GM12878 (cell line): ENCODE measurements around the gene FNDC3B. TPM values are rescaled to one million over a fixed set of nuclear protein-coding genes. Genes with fewer than 3 reads are reported as not detected.

Source experiments
- ATAC-seq: fragments of 200-7000 bp; cut with Tn5 transposase; 3 replicates; pipeline ENCODE4 v1.9.1; 2020; ENCODE audit warnings: mild to moderate bottlenecking, moderate library complexity
- BruUV-seq: library from RNA; stranded (reverse); fragments of 400-500 nt; replicated peaks from 2 replicates; lab custom pipeline; 2021; lab: Mats Ljungman, UMichigan
- CTCF ChIA-PET: fragments of 300-600 bp; sonication (Branson Sonifier 250); formaldehyde crosslinking; extraction: SDS; loops from one replicate; lab custom pipeline; 2021; ENCODE audit warnings: inconsistent platforms; lab: Yijun Ruan, JAX
- POLR2A ChIA-PET: fragments of 350-600 bp; formaldehyde crosslinking; extraction: SDS; loops from one replicate; lab custom pipeline; 2021; ENCODE audit warnings: inconsistent platforms; lab: Charles Lee
- RAD21 ChIA-PET: fragments of 300-600 bp; sonication (Branson Sonifier 250); formaldehyde crosslinking; loops from one replicate; lab custom pipeline; 2023; ENCODE audit warnings: antibody characterized with exemption; ENCODE audit not compliant: unreplicated experiment; lab: Charles Lee
- SMC1A ChIA-PET: fragments of 300-600 bp; sonication (Branson Sonifier 250); formaldehyde crosslinking; loops from one replicate; lab custom pipeline; 2023; ENCODE audit not compliant: unreplicated experiment, uncharacterized antibody; lab: Charles Lee
- DNase-seq: peaks from one replicate; pipeline ENCODE4 v3.0.0-alpha.2; 2011; ENCODE audit warnings: low read depth, low spot score
- FAIRE-seq: peaks from 3 replicates; lab custom pipeline; 2011; peaks lifted over from hg19 to GRCh38; lab: Jason Lieb, UNC
- H2AFZ ChIP-seq: 2 replicates; pipeline ENCODE4 v1.6.0; 2011; ENCODE audit warnings: low read depth, low read length, control low read depth; ENCODE audit not compliant: control insufficient read depth
- H3K27ac ChIP-seq: 2 replicates; pipeline ENCODE4 v1.5.1; 2011; ENCODE audit warnings: control low read depth; ENCODE audit not compliant: control insufficient read depth, insufficient read depth
- H3K27me3 ChIP-seq, 2 experiments: replicated peaks in 1 of 2; 2 replicates each; pipeline versions ENCODE4 v1.6.0 to v1.6.1; 2011; ENCODE audit warnings: low read length in 1 of 2; ENCODE audit not compliant: control insufficient read depth in 2 of 2, insufficient read depth in 2 of 2
- H3K36me3 ChIP-seq, 2 experiments: 2 replicates each; pipeline ENCODE4 v1.5.1; 2011; ENCODE audit warnings: low read length in 1 of 2; ENCODE audit not compliant: control insufficient read depth in 2 of 2, insufficient read depth in 2 of 2
- H3K4me1 ChIP-seq: 2 replicates; pipeline ENCODE4 v1.6.1; 2011; ENCODE audit warnings: mild to moderate bottlenecking, low read length, moderate library complexity, mixed read lengths; ENCODE audit not compliant: control insufficient read depth, insufficient read depth
- H3K4me2 ChIP-seq: 2 replicates; pipeline ENCODE4 v1.6.0; 2011; ENCODE audit warnings: control low read depth; ENCODE audit not compliant: control insufficient read depth, insufficient read depth
- H3K4me3 ChIP-seq: fragments of 200-600 bp; sonication (generic); 2 replicates; pipeline ENCODE4 v1.5.1; 2016
- H3K79me2 ChIP-seq: 2 replicates; pipeline ENCODE4 v1.6.0; 2011; ENCODE audit warnings: low read length; ENCODE audit not compliant: control insufficient read depth, insufficient read depth
- H3K9ac ChIP-seq: 2 replicates; pipeline ENCODE4 v1.8.0; 2011; ENCODE audit warnings: low read length, control low read depth, mixed read lengths; ENCODE audit not compliant: control insufficient read depth, insufficient read depth
- H3K9me3 ChIP-seq: replicated peaks from 3 replicates; pipeline ENCODE4 v1.5.1; 2011; ENCODE audit warnings: mild to moderate bottlenecking, low read length; ENCODE audit not compliant: control insufficient read depth, insufficient read depth
- H4K20me1 ChIP-seq: 2 replicates; pipeline ENCODE4 v1.6.0; 2011; ENCODE audit not compliant: control insufficient read depth, insufficient read depth
- CHD1 ChIP-seq: IDR thresholded peaks from 2 replicates; pipeline ENCODE4 v1.6.1; 2012; ENCODE audit warnings: low read depth, low read length, improper control_type of control experiment
- ESRRA ChIP-seq: IDR thresholded peaks from 2 replicates; pipeline ENCODE4 v1.6.1; 2012; ENCODE audit warnings: mild to moderate bottlenecking, low read length, improper control_type of control experiment
- FOS ChIP-seq: IDR thresholded peaks from 3 replicates; pipeline ENCODE4 v1.6.1; 2011; ENCODE audit warnings: borderline replicate concordance; ENCODE audit not compliant: insufficient read length; ENCODE audit errors: extremely low read depth
- HCFC1 ChIP-seq: fragments of 150-350 bp; IDR thresholded peaks from 2 replicates; pipeline ENCODE4 v1.6.1; 2014; ENCODE audit warnings: low read length
- LARP7 ChIP-seq: fragments of 450-650 bp; IDR thresholded peaks from 2 replicates; pipeline ENCODE4 v1.6.1; 2017; ENCODE audit warnings: mild to moderate bottlenecking
- MTA2 ChIP-seq: fragments of 450-650 bp; IDR thresholded peaks from 2 replicates; pipeline ENCODE4 v1.6.1; 2016; ENCODE audit warnings: low read depth, mild to moderate bottlenecking, moderate library complexity
- NR2C2 ChIP-seq: IDR thresholded peaks from 2 replicates; pipeline ENCODE4 v1.6.1; 2011; ENCODE audit warnings: borderline replicate concordance, low read depth; ENCODE audit not compliant: control insufficient read depth, insufficient read length
- SIX5 ChIP-seq: IDR thresholded peaks from 2 replicates; pipeline ENCODE4 v1.6.1; 2011; ENCODE audit warnings: mild to moderate bottlenecking, low read depth, low read length, moderate library complexity; ENCODE audit not compliant: severe bottlenecking
- SMAD5 ChIP-seq: IDR thresholded peaks from 2 replicates; pipeline ENCODE4 v1.6.1; 2016; ENCODE audit warnings: antibody characterized with exemption, low read depth
- SRF ChIP-seq, 2 experiments: IDR thresholded peaks; 2 replicates each; pipeline ENCODE4 v1.6.1; 2011; ENCODE audit warnings: low read depth in 2 of 2, low read length in 2 of 2, mild to moderate bottlenecking in 1 of 2, moderate library complexity in 1 of 2
- TARDBP ChIP-seq: IDR thresholded peaks from 2 replicates; pipeline ENCODE4 v1.6.1; 2016; ENCODE audit warnings: borderline replicate concordance
- whole genome bisulfite sequencing: methylation state at CpG from one replicate; pipeline ENCODE4 v1.1.6; 2016; ENCODE audit warnings: low lambda C conversion rate; ENCODE audit not compliant: insufficient replicate concordance, insufficient coverage; ENCODE audit errors: missing lambda C conversion rate; 5-methylcytosine and 5-hydroxymethylcytosine counted together
- in situ Hi-C: fragments of 300-500 bp; cut with MboI; formaldehyde crosslinking; loops from 9 replicates; pipeline ENCODE4 v1.14.3; 2018; ENCODE audit warnings: mixed read lengths
- intact Hi-C: fragments of 100-400 bp; cut with micrococcal nuclease; formaldehyde crosslinking; loops from one replicate; pipeline ENCODE4 v1.14.2; 2022; ENCODE audit not compliant: unreplicated experiment
- polyA plus RNA-seq, 11 experiments: library from polyadenylated mRNA; depleted of rRNA in 4 of 11; unstranded in 6 of 11; stranded (reverse) in 5 of 11; fragments of >200 nt; fragmentation: Nextera tagmentation in 4 of 11; fragmentation: Illumina TruSeq in 1 of 11; extraction: Ambion mirVana in 4 of 11; extraction: Trizol in 1 of 11; gene quantifications; 1 replicate in 1 of 11; 2 replicates in 10 of 11; pipeline versions ENCODE4 v1.2.1 to v1.2.3, GENCODE V29; 2011 to 2016; ENCODE audit warnings: inconsistent platforms in 2 of 11, missing spikeins in 2 of 11, low read depth in 1 of 11
- total RNA-seq, 4 experiments: library from RNA; depleted of rRNA in 3 of 4; stranded (reverse); fragments of >200 nt in 3 of 4; fragmentation: Illumina TruSeq in 1 of 4; extraction: Trizol in 1 of 4; gene quantifications; 2 replicates each; pipeline versions ENCODE4 v1.2.1 to v1.2.3, GENCODE V29; 2013 to 2021

The FNDC3B gene
- total and polyA plus RNA-seq, 10 of the 15 experiments (the other 5 are each of a cell fraction or from before 2014, with no cell fraction given) = 7.9 to 35.0 (median 18.5) TPM

DNA sequence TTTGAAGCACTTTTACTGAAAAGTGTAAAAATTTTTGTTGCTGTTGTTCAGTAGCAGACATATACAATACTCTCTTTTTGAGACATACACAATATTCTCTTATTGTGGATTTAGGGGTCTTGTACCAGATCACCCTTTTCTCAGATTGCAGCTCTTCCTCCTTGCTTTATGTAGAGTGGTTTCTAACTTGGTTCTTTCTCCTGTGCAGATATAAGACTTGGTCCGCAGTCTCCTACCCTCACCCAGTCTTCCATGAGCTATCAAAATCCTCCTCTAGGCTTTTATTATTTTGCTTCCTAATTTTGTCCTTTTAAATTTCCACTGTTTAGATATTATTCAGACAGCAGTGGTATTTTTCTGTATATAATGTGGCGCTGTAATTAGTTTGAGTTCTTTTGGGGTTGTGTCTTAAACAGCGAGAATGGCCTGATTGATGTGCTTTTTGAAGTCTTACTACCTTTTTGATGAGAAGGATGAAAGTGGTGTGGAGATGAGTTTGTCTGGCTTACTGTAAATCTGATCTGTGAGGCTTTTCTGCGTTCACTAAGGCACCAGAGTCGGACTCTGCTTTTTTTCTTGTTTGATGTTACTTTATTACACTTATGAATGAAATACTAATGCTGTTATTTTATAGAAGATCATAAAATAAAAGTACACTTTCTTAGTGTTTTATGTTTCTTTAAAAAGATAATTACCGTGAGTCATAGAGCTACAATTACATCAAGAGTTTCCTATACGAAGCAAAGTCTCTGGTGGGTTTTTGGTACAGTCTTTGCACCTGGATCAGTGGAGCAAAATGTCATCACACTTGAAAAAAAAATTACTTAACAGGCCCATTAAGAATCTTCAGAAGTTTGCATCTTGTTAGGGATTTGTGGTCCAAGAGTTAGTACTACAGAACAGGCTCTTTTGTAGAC, 27.8 kb downstream of the FNDC3B start:
- Histone ChIP-seq H3K4me3 (no peak overlapping the region), H3K36me3 (peaks cover 2 to 11% of the 10 kb centered on the region in 2 experiments; a peak in 2 of 4 replicates), H3K9me3 (peaks cover 5% of the 10 kb centered on the region; the same call in 2 of the 3 replicates), H4K20me1 (no peaks in the 10 kb centered on the region; the same call in 1 of the 2 replicates), H3K4me1 (peaks cover 16% of the 10 kb centered on the region), H3K27ac (no peak overlapping the region), H3K4me2 (no peak overlapping the region), H3K9ac (no peak overlapping the region), H3K27me3 (no peaks in the 10 kb centered on the region), H3K79me2 (peaks cover 59% of the 10 kb centered on the region), H2AFZ (no peak overlapping the region)
- no peak for FAIRE-seq
- ATAC-seq = no peak
- in situ Hi-C loops = no loop called here
- ChIA-PET CTCF (interaction anchor here (1.0 to 2.0 kb wide), 7 partner anchors 11 to 265 kb away, joined by 3 to 5 read pairs (median 4); no protein-coding TSS in a partner anchor), RAD21 (interaction anchor here (0.7 to 2.6 kb wide), 6 partner anchors 18 to 72 kb away, joined by 4 to 12 read pairs (median 6); no protein-coding TSS in a partner anchor), SMC1A (interaction anchor here (0.7 to 2.9 kb wide), 20 partner anchors 8 to 251 kb away, joined by 3 to 13 read pairs (median 4); partner anchors contain the start of gene FNDC3B), POLR2A (interaction anchor here (0.5 to 1.8 kb wide), 6 partner anchors 10 to 40 kb away, joined by 3 to 8 read pairs (median 4); no protein-coding TSS in a partner anchor)
- 95% methylated on average over 7 of the region's 7 CpGs for WGBS
- no TSS peak for BruUV-seq
- intact Hi-C loops = no loop called here
- TF ChIP-seq MTA2 = no peak
- no peak for TF ChIP-seq CHD1
- TF ChIP-seq LARP7 = no peak
- no peak for TF ChIP-seq SMAD5
- no peak for TF ChIP-seq FOS
- TF ChIP-seq SIX5 = no peak
- no peak for TF ChIP-seq NR2C2
- TF ChIP-seq HCFC1 = no peak
- TF ChIP-seq ESRRA = no peak
- no peak for TF ChIP-seq TARDBP
- no peak for TF ChIP-seq SRF (IDR thresholded peaks at IDR 0.05; ENCODE audit: low read depth in 2 of 2, low read length in 2 of 2)
- no peak for DNase-seq
